Activated CD4-positive, alpha-beta T cell treated with anti-CD3 and anti-CD28 coated beads for 36 hours (primary cell): ENCODE results near the gene B4GALNT2. TPM values are rescaled to one million over a fixed set of nuclear protein-coding genes. Genes with fewer than 3 reads are reported as not detected.

Source experiments
- ATAC-seq: fragments of 200-7000 bp; cut with Tn5 transposase; one replicate; pipeline ENCODE4 v1.10.0; 2021; ENCODE audit warnings: mild to moderate bottlenecking, moderate library complexity
- CTCF ChIA-PET: fragments of 350-600 bp; sonication (Branson Sonifier 250); formaldehyde crosslinking; loops from one replicate; lab custom pipeline; 2021; ENCODE audit warnings: antibody characterized with exemption; lab: Charles Lee
- POLR2A ChIA-PET: fragments of 350-600 bp; sonication (Branson Sonifier 250); formaldehyde crosslinking; loops from one replicate; lab custom pipeline; 2021; ENCODE audit warnings: antibody characterized with exemption, inconsistent platforms; lab: Charles Lee
- DNase-seq: peaks from one replicate; pipeline ENCODE4 v3.0.0-alpha.2; 2020
- H3K27ac Mint-ChIP-seq: one replicate; pipeline ENCODE4 v1.8.0; 2021; ENCODE audit warnings: mixed read lengths
- H3K27me3 Mint-ChIP-seq: one replicate; pipeline ENCODE4 v1.8.0; 2021; ENCODE audit warnings: mixed read lengths
- H3K36me3 Mint-ChIP-seq: one replicate; pipeline ENCODE4 v1.8.0; 2021; ENCODE audit warnings: low read depth, mixed read lengths
- H3K4me1 Mint-ChIP-seq: one replicate; pipeline ENCODE4 v1.8.0; 2021; ENCODE audit warnings: mixed read lengths
- H3K4me3 Mint-ChIP-seq: one replicate; pipeline ENCODE4 v1.8.0; 2021; ENCODE audit warnings: mild to moderate bottlenecking, moderate library complexity, mixed read lengths
- H3K9me3 Mint-ChIP-seq: one replicate; pipeline ENCODE4 v1.8.0; 2021; ENCODE audit warnings: low read depth, mixed read lengths
- intact Hi-C, 2 experiments: fragments of 100-400 bp; cut with DNase I in 1 of 2; cut with micrococcal nuclease in 1 of 2; formaldehyde crosslinking; loops; one replicate each; pipeline versions ENCODE4 v1.14.2 to v1.15.1; 2022 to 2024; cut with DNase I, micrococcal nuclease
- total RNA-seq, 2 experiments: library from RNA; stranded (reverse); gene quantifications; one replicate each; pipeline ENCODE4 v1.2.3, GENCODE V29; 2021

B4GALNT2 gene
- total RNA-seq, 2 experiments from 2014 or later: 0.02 TPM; not detected in 1

DNA sequence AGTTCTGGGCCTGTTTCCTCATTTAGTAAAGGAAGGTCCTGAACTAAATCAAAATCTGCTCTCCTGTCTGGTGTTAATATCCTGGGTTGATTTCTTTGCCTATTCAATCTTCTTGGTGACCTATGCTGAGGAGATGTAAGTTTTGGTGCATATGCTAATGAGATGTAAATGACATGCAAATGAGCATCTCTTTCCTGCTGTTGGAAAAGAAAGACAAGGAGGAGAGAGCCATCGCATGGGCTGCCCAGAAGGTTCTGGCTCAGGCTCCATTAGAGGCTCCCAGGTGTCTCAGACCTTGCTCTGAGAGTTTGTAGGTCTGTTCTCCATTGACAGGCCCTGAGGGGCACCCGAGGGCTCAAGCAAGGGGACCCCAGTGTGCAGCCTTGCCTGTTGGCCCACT is 81.3 kb downstream of the B4GALNT2 start:
- intact Hi-C loops: no loop called here
- ChIA-PET POLR2A (no interaction called here), CTCF (interaction anchor here (0.8 to 2.5 kb wide), 3 partner anchors 13 to 22 kb away, joined by 3 to 20 read pairs (median 4); no protein-coding TSS in a partner anchor)
- peaks cover 34% of the 10 kb centered on the region for H3K36me3 Mint-ChIP-seq
- H3K4me1 Mint-ChIP-seq: peaks cover 83% of the 10 kb centered on the region
- H3K27me3 Mint-ChIP-seq: no peaks in the 10 kb centered on the region
- no peaks in the 10 kb centered on the region for H3K9me3 Mint-ChIP-seq
- DNase-seq (no peak), ATAC-seq (no peak)
- H3K4me3 Mint-ChIP-seq: no peak overlapping the region
- H3K27ac Mint-ChIP-seq: peak overlapping the region; percentile 10

DNA sequence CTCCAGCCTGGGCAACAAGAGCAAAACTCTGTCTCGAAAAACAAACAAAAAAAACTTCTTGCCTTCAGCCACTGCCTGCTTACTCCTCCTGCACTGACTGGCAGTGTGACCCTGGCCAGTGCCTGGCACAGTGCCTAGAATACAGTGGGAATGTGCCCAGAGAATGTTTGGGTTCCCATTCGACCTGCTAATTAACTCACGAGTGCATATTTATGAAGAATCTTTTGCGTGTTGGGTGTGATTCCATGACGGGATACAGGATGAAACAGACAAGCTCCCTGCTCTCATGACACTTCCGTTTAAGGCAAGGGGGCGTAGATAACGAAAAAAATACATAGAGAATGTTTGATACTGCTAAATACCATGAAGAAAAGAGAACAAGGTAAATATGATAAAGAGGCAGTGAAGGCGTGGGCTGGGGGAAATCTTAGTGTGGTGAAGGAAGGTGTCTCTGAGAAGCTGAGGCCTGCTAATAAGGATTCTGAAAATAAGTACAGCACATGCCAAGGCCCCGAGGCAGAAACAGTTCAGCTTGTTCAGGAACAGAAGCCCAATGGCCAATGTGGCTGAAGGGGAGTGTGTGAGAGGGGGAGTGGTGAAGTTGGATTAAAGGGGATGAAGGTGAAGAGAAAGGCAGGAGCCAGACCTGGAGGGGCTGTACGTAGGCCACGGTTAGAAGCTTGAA is 82.2 kb downstream of the B4GALNT2 start:
- ChIA-PET POLR2A (interaction anchor here (1.2 to 1.4 kb wide), 2 partner anchors 10 to 22 kb away, joined by 3 read pairs; no protein-coding TSS in a partner anchor), CTCF (interaction anchor here (0.7 to 2.5 kb wide), 7 partner anchors 9 to 100 kb away, joined by 3 to 20 read pairs (median 4); no protein-coding TSS in a partner anchor)
- H3K9me3 Mint-ChIP-seq: no peaks in the 10 kb centered on the region
- peak overlapping the region; percentile 46 for H3K4me3 Mint-ChIP-seq
- no peaks in the 10 kb centered on the region for H3K27me3 Mint-ChIP-seq
- intact Hi-C loops: no loop called here
- DNase-seq (peak; percentile 51), ATAC-seq (no peak)
- H3K36me3 Mint-ChIP-seq: peaks cover 43% of the 10 kb centered on the region
- H3K4me1 Mint-ChIP-seq: peaks cover 83% of the 10 kb centered on the region
- H3K27ac Mint-ChIP-seq: peak overlapping the region; percentile 86

DNA sequence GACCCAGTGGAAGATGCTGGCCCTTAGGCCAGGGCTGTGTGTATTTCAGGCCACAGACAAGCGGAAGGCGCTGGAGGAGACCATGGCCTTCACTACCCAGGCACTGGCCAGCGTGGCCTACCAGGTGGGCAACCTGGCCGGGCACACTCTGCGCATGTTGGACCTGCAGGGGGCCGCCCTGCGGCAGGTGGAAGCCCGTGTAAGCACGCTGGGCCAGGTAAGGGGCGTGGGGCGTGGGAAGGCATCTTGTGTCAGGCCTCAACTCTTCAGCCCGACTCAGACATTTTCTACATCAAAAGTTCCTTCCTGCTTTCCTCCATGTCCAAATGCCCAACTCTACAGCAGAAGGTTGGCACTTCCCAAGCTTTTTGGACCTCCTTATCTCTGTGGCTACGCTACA is 83.9 kb downstream of the B4GALNT2 start:
- H3K4me3 Mint-ChIP-seq: no peak overlapping the region
- ATAC-seq (no peak), DNase-seq (no peak)
- ChIA-PET POLR2A (no interaction called here), CTCF (interaction anchor here (2.6 kb wide), 1 partner anchor 25 kb away, joined by 11 read pairs; no protein-coding TSS in a partner anchor)
- peaks cover 49% of the 10 kb centered on the region for H3K36me3 Mint-ChIP-seq
- H3K27me3 Mint-ChIP-seq: no peaks in the 10 kb centered on the region
- intact Hi-C loops: no loop called here
- peak overlapping the region; percentile 81 for H3K27ac Mint-ChIP-seq
- no peaks in the 10 kb centered on the region for H3K9me3 Mint-ChIP-seq
- H3K4me1 Mint-ChIP-seq: peaks cover 71% of the 10 kb centered on the region

DNA sequence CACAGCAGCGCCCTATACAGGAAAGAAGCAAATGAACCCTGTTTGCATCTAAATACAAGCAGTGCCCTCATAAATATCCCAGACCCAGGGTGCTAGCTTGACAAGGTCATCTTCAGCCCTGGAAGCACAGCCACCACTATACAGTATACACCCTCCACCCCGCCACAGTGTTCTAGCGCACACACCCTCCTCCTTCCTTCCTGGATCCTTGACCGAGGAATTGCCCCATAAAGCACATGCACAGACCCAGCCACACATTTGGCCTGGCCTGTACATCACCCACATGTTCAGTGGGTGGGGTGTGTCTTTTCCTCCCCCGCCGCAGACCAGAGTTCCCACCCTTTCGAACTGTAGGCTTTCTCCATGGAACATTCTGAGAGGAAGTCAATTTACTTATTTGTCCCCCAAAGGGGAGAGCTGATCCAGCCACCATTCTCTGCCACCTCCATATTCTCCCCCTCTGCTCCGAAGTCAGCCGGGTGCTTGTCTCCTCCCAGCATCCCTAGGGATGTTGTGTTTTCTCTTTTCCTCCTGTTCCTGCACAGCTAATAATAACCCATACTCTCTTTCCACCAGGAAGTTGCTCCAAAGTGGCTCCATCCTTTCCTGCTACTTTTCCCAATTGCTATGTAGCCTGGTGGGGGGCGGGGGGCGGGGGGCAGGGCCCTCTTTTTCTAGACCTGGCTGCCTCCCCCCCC is 84.5 kb downstream of the B4GALNT2 start:
- no peak overlapping the region for H3K4me3 Mint-ChIP-seq
- peaks cover 70% of the 10 kb centered on the region for H3K4me1 Mint-ChIP-seq
- DNase-seq (no peak), ATAC-seq (no peak)
- H3K9me3 Mint-ChIP-seq: no peaks in the 10 kb centered on the region
- ChIA-PET POLR2A (no interaction called here), CTCF (interaction anchor here (1.1 to 2.6 kb wide), 2 partner anchors 9 to 25 kb away, joined by 4 to 11 read pairs; no protein-coding TSS in a partner anchor)
- H3K27me3 Mint-ChIP-seq: no peaks in the 10 kb centered on the region
- intact Hi-C loops: no loop called here
- H3K36me3 Mint-ChIP-seq: peaks cover 51% of the 10 kb centered on the region
- peak overlapping the region; percentile 8 for H3K27ac Mint-ChIP-seq

DNA sequence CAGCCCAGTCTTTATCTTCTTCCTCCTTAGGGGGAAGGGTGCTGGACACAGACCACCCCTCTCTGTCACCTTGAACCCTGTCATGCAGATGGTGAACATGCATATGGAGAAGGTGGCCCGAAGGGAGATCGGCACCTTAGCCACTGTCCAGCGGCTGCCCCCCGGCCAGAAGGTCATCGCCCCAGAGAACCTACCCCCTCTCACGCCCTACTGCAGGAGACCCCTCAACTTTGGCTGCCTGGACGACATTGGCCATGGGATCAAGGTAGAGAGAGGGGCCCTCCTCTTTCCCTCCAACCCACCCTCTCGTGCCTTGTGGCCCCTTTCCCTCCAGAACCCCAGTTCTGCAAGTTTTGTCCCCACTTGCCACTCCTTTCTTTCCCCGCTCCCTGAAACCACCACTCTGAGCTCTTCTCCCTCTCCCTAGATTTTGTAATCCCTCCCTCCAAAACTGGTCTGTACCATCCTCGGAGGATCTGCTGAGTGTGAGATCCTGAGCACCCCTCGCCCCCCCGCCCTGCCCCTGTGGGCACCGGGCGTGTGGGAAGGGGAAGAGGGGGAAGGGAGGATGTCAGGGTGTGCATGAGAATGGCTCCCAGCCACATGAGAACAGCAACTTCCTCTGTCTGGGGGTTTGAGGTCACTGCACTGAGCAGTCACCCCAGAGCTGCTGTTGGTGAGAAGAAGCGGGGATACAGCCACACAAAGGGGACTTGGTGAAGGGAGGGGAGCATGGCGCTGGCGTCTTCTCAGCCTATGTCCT is 85.3 kb downstream of the B4GALNT2 start:
- peaks cover 63% of the 10 kb centered on the region for H3K4me1 Mint-ChIP-seq
- no peaks in the 10 kb centered on the region for H3K27me3 Mint-ChIP-seq
- POLR2A ChIA-PET: no interaction called here

DNA sequence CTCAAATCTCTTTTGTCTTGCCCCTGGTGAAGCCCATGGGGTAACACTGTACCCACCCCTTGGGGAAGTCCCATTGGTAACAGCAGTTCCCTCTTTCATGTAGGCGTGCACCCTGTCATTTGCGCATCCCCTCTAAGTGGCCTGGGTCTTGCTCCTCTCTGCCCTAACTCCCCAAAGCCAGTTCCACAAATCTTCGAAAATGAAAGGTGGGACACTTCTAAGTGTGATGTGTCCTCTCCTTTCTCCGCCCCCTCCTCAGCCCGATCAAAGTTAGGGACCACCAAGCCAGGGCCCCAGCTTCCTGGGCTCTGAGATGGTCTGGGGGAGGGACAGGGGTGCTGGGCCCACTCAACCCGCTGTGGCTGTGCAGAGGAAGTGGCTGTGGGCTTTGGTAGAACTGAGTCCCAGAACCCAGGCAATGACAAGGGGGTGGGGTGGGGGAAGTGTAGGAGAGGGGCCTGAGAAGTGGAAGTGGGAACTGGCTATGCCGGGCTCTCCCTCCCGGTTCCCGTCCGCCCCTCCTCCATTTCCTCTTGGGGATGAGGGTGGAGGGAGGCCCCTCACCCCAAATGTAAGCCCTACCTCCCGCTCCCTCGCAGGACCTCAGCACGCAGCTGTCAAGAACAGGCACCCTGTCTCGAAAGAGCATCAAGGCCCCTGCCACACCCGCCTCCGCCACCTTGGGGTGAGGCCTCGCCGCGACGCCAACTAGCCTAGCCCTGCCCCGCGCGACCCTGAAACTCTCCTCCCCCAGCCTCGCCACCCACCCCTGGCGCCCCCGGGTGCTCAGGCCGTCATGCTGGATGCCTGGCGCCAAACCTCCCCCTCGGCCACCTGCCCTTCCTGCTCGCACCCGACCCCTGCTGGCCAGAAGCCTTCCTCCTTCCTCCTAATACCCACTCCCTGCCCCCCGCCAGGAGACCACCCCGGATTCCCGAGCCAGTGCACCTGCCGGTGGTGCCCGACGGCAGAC is 86.7 kb downstream of the B4GALNT2 start:
- CTCF ChIA-PET: interaction anchor here (1.3 to 2.6 kb wide), 2 partner anchors 19 to 28 kb away, joined by 4 to 11 read pairs; no protein-coding TSS in a partner anchor
- no peaks in the 10 kb centered on the region for H3K27me3 Mint-ChIP-seq
- no peaks in the 10 kb centered on the region for H3K9me3 Mint-ChIP-seq
- DNase-seq (peak; percentile 61), ATAC-seq (peak; percentile 42)
- H3K4me1 Mint-ChIP-seq: peaks cover 61% of the 10 kb centered on the region
- H3K4me3 Mint-ChIP-seq: peak overlapping the region; percentile 9
- peaks cover 59% of the 10 kb centered on the region for H3K36me3 Mint-ChIP-seq
- intact Hi-C loops: loop anchor here (1.0 to 2.0 kb wide), 2 partner anchors 9 to 26 kb away; partner anchors contain the start of genes ABI3 (in 1 of the 2) and GNGT2 (in 1 of the 2)
- peak overlapping the region; percentile 81 for H3K27ac Mint-ChIP-seq
- POLR2A ChIA-PET: interaction anchor here (0.6 kb wide), 1 partner anchor 26 kb away, joined by 3 read pairs; no protein-coding TSS in a partner anchor

More for the DNA sequence above, 85.3 kb downstream of the B4GALNT2 start:
- intact Hi-C loops: loop anchor here (1.0 to 2.0 kb wide), 2 partner anchors 8 to 25 kb away; partner anchors contain the start of genes ABI3 (in 1 of the 2) and GNGT2 (in 1 of the 2)
- H3K4me3 Mint-ChIP-seq: peak overlapping the region; percentile 54
- H3K9me3 Mint-ChIP-seq: no peaks in the 10 kb centered on the region
- H3K27ac Mint-ChIP-seq: peak overlapping the region; percentile 86
- CTCF ChIA-PET: interaction anchor here (1.1 to 2.6 kb wide), 3 partner anchors 10 to 26 kb away, joined by 4 to 11 read pairs (median 4); no protein-coding TSS in a partner anchor
- ATAC-seq (peak; percentile 73), DNase-seq (peak; percentile 66)
- H3K36me3 Mint-ChIP-seq: peaks cover 56% of the 10 kb centered on the region

DNA sequence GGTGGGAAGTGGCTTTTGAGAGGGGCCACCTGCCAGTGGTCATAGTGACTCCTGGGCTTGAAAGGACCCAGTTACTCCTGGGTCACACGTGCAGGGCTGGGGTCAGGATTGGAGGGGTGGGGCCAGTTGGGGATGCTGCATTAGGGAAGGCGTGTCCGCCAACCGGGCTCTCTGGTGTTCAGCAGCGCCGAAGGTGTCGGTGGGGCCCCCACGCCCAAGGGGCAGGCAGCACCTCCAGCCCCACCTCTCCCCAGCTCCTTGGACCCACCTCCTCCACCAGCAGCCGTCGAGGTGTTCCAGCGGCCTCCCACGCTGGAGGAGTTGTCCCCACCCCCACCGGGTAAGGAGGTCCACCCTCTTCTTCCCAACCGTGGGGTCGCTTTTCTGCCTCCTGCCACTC is 87.4 kb downstream of the B4GALNT2 start:
- H3K9me3 Mint-ChIP-seq: no peaks in the 10 kb centered on the region
- peaks cover 3% of the 10 kb centered on the region for H3K27me3 Mint-ChIP-seq
- no peak for DNase-seq
- H3K36me3 Mint-ChIP-seq: peaks cover 55% of the 10 kb centered on the region
- intact Hi-C loops: loop anchor here (2.0 kb wide), 1 partner anchor 27 kb away; no protein-coding TSS in a partner anchor
- CTCF ChIA-PET: no interaction called here
- no peak overlapping the region for H3K4me3 Mint-ChIP-seq
- ATAC-seq: no peak
- POLR2A ChIA-PET: no interaction called here
- peaks cover 56% of the 10 kb centered on the region for H3K4me1 Mint-ChIP-seq
- no peak overlapping the region for H3K27ac Mint-ChIP-seq

DNA sequence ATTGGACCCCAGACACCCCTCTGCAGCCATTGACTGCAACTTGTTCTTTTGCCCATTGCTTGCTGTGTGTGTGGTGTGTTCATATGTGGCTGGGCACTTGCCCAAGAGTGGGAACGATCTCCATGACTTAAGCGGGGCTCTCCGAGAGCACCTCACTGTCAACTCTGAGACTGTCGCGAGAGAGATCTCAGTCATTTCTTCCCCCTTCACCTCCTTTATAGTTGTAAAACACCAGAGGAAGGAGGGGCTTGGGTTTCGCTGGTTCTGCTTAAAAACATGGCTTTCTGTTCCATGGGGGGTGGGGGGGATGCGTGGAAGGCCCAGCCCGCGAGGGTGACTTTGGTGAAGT is 90.6 kb downstream of the B4GALNT2 start:
- ChIA-PET CTCF (interaction anchor here (1.2 to 2.0 kb wide), 6 partner anchors 11 to 68 kb away, joined by 4 to 12 read pairs (median 4); no protein-coding TSS in a partner anchor), POLR2A (no interaction called here)
- Mint-ChIP-seq H3K27ac (peak overlapping the region; percentile 35), H3K4me1 (peaks cover 34% of the 10 kb centered on the region), H3K27me3 (peaks cover 14% of the 10 kb centered on the region), H3K36me3 (peaks cover 34% of the 10 kb centered on the region), H3K4me3 (peak overlapping the region; percentile 42), H3K9me3 (no peaks in the 10 kb centered on the region)
- ATAC-seq: peak; percentile 5
- DNase-seq: no peak
- intact Hi-C loops: loop anchor here in 1 of 2 experiments (1.0 kb wide), 1 partner anchor 31 kb away; no protein-coding TSS in a partner anchor

DNA sequence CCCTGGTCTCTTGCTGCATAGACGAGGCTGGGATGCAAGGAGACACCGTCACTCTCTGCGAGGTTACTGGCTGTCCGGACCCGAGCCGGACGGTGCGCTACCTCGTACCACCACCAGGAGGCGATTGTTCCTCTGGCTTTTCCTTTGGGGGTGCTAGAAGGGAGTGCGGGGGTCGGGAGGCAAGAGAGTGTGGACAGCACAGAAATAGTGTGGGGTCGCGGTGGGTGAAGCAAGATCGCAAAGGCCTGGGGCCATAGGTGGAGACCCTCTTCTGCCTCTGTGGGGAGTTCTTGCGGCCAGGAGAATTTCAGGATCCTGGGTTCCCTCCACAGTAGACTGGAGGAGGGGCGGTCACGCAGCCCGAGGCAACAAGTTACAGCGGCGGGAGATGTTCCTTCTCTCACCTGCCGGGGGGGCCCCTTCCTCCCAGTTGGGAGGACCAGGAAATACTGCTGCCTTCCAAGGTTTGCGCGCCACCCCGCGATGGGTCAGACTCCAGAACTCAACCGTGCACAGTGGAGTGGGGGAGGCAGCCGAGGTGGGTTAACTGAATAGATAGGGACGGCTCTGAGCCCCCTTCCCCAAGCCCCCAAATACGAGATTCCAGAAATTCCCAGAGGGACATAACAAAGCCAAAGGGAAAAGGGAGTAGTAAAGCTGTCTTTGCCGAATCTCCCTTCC is 91.1 kb downstream of the B4GALNT2 start:
- H3K4me3 Mint-ChIP-seq: peak overlapping the region; percentile 42
- H3K9me3 Mint-ChIP-seq: no peaks in the 10 kb centered on the region
- ChIA-PET CTCF (interaction anchor here (0.7 to 5.1 kb wide), 13 partner anchors 9 to 832 kb away, joined by 3 to 61 read pairs (median 4); partner anchors contain the start of genes ABI3 and GNGT2), POLR2A (interaction anchor here (0.6 kb wide), 1 partner anchor 339 kb away, joined by 6 read pairs; no protein-coding TSS in a partner anchor)
- peaks cover 28% of the 10 kb centered on the region for H3K4me1 Mint-ChIP-seq
- H3K36me3 Mint-ChIP-seq: peaks cover 31% of the 10 kb centered on the region
- H3K27me3 Mint-ChIP-seq: peaks cover 14% of the 10 kb centered on the region
- H3K27ac Mint-ChIP-seq: peak overlapping the region; percentile 35
- ATAC-seq: peak; percentile 45
- DNase-seq: peak; percentile 82
- intact Hi-C loops: loop anchor here in 1 of 2 experiments (1.0 kb wide), 1 partner anchor 31 kb away; no protein-coding TSS in a partner anchor
